A673 (cell line): ENCODE results near the gene ADGRG2.

Experiments used
- EZH2 ChIP-seq: fragments of 200-600 bp; sonication (generic); IDR thresholded peaks from 2 replicates; pipeline ENCODE4 v1.6.1; 2017; ENCODE audit warnings: borderline replicate concordance, low read depth, mild to moderate bottlenecking, mixed read lengths, antibody characterized with exemption, low read length; ENCODE audit not compliant: poor library complexity, severe bottlenecking
- TF ChIP-seq, protein P1 (sequence below): fragments of 300-800, 200-600 bp; sonication (generic); conservative IDR thresholded peaks from 2 replicates; pipeline ENCODE4 v1.5.1; 2017; ENCODE audit warnings: low read depth, mild to moderate bottlenecking, antibody characterized with exemption, low read length, moderate library complexity, mixed read lengths

DNA sequence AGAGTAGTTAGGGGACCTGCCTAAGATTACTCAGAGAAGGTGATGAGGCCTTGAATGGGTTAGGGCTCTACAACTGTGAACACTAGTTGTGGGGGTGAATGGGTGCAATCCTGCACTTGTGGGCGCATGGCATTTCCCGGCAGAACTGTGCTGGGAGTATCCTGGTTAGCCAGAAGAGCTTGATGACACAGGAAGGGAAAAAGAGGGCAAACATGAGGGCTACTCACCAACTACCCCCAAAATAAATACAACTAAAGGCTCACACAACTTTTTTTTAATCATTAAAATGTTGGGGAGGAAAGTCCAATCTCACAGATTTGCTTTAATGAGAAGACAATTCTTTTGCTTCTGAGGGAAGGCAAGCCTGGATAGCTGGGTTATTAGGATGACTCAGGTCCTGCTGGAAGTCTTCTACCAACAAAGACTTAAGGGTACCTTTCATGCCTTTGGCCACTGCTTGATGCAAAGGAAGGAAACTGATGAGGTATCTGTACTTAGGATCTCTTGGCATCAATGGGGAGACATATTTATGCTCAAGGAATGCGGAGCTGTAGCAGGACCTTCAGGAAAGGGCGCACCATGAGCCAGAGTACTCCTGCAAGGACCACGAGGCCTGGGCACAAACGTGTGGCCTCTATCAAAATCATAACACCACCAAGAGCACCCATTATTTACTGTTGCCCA, 141.0 kb downstream of the ADGRG2 start:
- TF ChIP-seq, protein P1, sequence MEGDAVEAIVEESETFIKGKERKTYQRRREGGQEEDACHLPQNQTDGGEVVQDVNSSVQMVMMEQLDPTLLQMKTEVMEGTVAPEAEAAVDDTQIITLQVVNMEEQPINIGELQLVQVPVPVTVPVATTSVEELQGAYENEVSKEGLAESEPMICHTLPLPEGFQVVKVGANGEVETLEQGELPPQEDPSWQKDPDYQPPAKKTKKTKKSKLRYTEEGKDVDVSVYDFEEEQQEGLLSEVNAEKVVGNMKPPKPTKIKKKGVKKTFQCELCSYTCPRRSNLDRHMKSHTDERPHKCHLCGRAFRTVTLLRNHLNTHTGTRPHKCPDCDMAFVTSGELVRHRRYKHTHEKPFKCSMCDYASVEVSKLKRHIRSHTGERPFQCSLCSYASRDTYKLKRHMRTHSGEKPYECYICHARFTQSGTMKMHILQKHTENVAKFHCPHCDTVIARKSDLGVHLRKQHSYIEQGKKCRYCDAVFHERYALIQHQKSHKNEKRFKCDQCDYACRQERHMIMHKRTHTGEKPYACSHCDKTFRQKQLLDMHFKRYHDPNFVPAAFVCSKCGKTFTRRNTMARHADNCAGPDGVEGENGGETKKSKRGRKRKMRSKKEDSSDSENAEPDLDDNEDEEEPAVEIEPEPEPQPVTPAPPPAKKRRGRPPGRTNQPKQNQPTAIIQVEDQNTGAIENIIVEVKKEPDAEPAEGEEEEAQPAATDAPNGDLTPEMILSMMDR: no peak
- TF ChIP-seq EZH2: no peak
